Activated naive CD4-positive, alpha-beta T cell treated with anti-CD3 and anti-CD28 coated beads, Interleukin-2, amount 50 U/mL, for 16 hours (primary cell): ENCODE measurements around the gene DEGS2.

Experiments
- DNase-seq: peaks from one replicate; pipeline ENCODE4 v3.0.0-alpha.2; 2020

DEGS2 gene

DNA sequence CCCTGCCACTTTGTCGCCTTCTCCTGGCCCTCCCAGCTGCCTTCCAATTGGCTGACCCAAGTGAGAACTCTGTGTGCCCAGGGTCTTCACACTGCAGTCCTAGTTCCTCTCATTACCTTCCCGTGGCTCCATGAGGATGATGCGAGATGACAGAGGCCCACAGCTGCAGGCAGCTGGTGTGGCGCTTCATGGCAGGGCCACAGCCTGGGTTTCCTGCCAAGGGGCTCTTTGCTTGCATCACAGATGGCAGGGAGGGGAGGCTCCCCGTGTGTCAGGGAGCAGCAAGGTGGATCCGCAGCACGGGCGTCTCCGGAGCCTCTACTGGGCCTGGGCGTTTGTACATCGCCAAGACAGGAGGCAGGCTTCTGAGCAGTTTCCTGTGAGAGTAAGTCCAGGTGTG is 28.9 kb downstream of the DEGS2 start:
- no peak for DNase-seq

DNA sequence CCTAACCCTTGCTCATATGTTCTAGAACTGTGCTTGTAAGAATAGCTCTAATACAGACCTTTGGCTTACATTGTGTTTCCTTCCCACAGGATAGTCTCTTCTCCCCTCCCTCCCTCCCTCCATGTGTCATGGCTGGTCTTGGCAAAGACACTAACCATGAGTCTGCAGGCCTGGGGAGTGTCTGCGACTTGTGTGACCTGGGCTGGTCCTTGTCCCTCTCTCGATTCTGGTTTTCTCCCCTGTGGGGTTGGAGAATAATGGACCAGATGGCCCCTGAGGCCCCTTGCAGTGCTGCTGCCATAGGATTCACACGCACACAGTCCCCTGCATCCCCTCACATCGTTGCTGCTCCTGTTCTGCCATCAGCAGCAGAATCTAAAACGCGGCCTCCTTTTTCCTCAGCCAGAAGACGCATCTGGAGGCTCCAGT is 30.3 kb downstream of the DEGS2 start:
- DNase-seq, result no peak

DNA sequence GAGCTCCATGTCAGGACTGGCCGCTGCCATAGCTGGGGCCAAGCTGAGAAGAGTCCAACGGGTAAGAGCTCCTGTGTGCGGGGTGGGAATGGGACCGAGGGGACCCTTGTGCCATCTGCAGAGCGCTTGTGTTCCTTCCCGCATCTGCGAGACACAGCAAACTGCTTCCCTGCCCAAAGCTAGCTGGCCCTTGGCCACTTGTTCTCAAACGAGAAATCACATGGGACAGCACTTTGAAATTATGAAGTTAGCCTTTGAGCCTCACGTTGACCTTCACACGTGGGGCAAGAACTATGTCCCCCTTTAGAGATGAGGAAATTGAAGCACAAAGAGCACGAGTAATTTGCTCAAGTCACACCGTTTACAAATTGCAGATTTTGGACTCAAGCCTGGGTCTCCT is 30.8 kb downstream of the DEGS2 start:
- DNase-seq, result no peak

DNA sequence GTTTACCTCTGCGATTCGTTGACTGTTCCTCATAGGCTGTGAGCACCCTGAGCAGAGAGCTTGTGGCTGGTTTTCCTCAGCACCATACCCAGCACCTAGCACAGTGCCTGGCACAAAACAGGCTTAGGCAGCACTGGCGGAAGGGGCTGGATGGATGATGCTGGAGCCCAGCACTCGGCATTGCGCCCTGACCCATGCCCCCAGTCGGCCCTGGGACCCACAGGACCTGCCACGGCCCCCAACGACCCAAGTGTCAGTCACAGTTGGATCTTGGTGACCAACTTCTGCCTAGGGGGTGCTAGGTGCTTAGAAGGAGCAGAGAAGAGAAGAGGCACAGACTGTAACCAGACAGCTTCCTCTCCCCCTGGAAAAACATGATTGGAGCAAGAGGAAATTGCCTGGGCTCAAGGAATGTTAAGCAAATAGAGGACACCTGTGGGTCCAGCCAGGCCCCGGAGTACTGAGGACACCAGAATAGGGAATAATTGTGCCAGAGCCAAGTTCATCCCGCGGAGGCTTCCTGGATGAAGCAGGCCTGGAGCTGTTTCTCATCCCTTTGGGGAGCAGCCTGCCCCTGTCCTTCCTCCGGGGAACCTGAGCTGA is 31.5 kb downstream of the DEGS2 start:
- DNase-seq, result no peak

DNA sequence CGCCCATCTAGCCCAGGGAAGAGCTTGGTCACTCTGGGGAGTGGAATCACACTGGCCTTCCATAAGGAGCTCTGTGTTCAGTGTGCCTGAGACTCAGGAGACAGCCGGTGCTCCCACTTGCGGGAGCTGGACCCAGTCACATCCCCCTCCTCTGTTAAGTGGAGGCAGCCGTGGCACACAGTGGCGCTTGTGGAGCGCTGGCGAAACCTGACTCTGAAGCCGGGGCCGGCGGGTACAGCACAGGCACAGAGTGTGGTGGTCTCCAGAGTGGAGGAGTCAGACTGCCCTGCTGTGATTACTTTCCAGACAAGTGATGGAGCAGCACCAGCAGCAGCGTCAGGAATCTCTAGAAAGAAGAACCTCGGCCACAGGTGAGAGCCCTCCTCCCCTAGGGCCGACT is 33.0 kb downstream of the DEGS2 start:
- no peak for DNase-seq

DNA sequence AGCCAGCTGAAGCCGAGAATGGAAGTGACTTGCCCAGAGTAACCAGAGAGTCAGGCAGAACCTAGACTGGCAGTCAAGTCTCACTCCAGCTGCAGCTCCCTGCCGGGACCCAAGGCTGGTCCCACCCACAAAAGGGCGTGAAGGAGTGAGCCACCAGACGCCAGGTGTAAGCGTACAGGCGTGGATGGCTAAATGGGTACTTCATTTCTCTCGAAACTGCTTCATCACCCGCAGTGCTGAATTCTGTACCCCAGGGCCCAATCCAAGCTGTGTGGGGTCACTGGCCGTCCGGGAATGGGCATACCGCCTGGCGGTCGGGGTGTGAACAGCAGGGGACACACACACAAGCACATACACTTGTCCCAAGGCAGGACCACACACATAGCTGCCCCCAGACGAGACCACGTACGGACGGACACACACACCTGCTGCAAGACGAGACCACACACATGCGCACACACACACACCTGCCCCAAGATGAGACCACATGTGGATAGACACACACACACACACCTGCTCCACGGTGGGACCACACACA is 34.8 kb downstream of the DEGS2 start:
- no peak for DNase-seq

DNA sequence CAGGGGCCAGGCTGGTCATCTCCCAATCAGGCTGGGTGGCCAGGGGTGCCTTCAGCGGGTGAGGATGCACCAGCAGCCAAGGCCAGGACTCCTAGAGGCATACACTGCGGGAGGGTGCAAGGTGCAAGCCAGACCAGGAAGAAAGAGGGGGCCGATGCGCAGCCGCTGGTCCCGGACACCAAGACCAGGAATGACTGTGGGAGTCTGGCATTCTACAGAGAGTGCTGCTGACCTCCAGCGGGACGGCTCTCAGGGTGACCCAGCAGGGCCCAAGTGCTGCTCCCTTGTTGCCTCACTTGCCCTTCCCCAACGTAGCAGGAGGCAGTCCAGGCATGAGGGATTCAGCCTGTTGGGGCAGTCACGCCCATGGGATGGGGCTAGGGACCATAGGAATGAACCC is 35.8 kb downstream of the DEGS2 start:
- DNase-seq, result no peak

DNA sequence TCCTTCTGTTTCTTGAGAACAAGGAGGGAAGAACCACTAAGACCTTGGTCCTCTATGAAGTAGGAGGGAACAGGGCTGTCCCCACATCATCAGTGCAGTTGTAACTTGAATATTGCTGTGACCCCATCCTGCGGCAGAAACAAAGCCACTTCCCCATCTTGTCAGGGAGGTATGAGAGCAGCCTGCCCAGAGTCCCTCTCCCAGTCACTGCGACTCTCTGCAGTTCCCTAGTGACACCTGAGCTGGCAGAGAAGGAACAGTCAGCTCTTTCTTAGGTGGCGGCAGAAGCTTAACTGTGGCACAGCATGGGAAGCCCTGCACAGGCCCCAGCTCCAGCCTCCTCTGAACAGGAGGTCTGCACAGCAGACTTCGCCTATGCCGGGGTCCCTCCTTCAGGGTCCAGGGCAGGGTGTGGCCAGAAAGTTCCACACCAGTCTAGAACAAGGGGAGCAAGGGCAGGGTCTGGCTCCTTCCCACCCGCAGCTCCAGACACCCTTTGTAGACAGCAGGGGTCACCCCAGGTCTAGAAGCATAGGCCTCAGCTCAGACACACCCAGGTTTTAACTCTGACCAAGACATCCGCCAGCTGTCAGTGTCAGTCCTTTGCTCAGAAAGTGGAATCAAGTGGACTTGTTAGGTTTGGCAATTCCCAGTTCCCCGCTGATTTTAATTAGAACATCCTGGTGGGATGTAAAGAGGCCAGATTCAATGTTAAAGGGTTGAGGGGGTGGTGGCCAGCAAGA is 36.8 kb downstream of the DEGS2 start:
- DNase-seq, result no peak

DNA sequence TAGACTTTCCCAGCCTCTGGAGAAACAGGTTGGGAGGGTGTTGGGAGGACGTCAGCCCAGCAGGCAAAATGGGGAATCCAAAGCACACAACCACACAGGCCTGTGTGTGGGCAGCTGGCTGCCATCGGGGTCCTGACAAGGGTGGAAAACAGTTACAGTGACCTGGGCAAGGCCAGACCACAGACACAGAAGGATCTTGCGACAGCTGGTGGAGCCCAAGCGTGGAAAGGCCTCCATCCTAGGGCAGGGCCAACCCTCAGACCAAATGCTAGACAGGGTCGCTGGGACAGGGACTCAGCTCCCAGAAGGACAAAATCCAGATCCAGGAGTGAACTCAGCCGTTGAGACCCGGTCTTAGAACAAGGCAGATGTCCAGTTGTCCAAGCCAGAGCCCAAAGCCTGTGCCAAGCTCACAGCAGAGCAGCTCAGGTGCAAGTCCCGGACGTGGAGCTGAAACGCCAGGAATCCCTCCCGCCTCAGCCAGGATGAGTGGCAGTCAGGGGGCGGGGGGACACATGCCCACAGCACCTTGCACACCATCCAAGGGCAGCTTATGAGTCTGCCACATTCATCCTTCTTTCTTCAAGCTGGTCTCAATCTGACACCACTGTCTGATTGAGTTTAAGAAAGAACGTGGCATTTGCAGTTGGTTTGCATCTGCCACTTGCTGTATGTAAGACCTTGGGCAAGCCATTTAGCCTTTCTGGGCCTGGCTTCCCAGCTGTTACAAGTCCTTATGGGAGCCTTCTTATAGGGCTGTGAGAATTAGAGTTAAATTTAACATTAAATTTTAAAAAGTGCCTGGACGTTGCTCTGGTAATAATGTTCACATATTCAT is 37.6 kb downstream of the DEGS2 start:
- DNase-seq, result no peak

DNA sequence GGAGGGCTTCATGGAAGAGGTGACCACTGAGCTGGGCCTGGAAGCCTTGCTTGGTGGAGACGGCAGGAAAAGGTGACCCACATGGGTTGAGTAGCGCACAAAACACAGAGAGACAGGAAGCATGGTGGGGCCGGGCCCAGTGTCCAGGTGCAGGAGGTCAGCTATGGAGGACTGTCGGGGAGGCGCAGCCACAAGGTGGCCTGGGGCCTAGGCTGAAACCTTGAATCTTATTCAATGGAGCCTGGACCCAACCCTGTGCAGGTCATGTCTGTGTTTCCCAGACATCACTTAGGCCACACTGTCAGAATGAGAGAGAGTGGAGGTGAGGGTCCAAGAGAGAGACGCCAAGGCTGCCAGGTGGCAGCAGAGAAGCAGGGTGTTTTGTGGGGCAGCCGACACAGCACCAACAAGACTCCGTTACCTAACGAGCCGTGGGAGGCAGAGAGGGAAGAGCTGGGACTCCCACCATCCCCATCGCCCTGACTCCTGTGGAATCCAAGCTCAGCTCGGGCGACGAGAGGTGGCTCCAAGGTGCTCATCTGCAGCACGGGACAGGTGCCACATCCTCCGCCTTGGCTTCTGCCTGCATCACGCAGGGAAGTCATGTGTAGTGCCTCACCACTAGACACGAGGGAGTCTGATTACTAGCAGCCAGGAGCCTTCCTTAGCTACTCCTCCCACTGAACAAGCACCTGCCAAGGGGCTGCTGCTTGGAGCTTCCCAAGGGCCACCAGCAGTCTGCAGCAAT is 38.7 kb downstream of the DEGS2 start:
- no peak for DNase-seq

DNA sequence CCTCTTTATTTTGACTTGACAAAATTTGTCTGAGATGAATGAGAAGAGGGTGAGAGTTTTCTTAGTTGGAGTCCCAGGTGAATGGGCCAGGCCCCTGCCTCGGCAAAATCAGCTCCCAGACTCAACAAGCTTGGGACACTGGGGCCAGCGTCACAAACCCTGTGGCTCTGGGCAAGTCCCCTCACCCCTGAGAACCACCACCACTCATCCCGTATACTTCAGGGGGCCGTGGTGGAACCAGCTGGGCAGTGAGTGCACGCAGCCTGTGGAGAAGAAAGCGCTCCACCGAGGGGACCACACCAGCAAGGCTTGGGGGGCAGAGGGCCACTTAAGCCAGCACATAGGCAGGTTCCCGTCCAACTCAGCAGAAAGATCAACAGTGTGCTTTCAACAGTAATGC is 40.2 kb downstream of the DEGS2 start:
- no peak for DNase-seq

DNA sequence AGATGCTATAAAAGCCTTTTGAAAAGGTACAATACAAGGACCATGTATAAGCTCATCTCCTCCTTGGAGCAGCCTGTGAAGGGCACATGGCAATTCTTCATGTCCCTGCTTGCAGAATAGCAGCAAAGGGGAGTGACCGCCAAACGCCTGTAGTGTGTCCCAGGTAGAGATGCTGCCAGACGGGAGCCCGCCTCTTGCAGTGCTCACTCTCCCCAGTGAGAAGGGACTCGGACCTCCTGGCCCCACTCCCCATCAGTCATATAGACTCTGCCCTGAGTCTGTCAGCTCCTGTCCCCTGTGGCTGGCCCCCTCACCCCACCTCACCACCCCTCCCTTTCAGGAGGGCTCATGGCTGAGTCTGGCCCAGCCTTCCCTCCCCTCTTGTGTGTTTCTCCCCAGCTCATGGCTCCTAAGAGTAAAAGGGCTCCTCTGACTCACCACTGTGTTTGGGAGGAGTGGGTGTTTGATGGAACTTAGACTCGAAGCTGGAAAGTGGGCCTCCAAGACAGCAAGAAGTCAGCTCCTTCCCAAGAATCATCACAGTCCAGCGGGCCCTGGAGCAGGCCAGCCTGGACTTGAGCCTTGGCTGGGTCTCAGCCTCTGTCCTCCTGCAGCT is 40.9 kb downstream of the DEGS2 start:
- DNase-seq, result no peak

DNA sequence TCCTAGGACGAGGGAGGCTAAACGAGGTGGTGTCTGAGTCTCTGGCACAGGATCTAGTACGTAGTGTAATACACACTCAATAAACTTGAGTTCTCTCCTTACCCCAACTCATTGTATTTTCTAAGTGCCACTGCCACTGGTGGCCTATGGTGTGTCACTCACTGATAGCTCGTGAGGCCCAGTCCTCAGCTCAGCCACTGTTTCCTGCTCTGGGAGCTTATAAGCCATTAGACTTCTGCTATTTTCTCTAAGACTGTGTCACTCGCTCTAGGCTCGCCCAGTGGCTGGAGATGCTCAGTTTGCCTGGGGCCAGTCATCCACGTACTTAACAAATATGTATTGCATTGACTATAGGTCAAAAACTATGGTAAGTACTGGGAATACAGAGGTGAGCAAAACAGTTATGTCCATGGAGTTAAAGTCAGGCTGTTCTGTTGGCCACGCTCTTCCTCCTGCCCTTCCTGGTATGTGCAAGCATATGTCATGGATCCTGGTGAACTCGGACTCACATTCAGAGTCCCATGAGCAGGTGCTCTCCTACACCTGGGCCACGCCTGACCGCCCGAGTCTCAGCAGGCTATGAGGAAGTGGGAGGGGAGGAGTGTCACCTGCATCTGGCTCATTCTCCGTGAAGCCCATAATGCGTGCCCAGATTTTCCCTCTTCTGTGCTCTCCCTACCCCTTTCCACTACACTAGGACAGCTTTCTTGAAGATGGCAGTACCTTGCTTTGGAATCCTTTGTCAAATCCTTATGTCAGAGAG is 41.6 kb downstream of the DEGS2 start:
- no peak for DNase-seq

DNA sequence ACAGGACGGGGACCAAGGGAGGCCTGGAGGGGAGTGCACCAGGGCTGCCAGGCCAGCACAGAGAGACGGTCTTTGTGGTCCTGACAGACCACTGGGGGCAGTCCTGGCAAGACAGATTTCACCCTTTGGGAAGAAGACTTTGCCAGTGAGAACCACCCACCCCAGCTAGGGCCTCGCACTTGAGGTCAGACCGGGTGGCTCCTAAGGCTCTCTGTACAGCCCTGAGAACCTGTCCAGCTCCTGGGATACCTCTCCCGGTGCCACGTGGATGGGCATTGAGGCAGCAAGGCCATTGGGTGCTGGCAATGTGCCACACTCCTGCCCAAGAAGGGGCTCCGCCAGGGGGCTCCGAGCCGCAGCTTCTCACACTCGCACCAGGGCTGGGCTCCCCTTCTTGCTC is 42.4 kb downstream of the DEGS2 start:
- DNase-seq, result no peak

DNA sequence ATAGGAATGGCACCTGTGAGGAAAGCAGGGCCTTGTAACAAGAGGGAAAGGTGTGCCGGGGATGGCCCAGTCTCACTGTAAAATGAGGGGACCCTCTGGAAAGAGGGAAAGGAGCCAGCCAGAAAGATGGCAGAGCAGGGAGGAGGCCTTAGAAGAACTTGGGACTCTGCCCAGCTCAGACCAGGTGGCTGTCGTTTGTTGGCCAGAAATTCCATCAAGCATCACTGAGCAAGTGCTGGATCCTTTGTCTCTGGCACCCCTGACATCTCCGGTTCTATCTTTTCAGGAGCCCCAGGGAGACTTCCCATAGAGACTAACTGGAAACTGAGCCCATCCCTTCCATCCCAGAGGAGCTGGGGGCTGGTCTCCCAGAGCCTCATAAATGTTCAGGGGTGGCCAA is 43.3 kb downstream of the DEGS2 start:
- DNase-seq, result no peak

DNA sequence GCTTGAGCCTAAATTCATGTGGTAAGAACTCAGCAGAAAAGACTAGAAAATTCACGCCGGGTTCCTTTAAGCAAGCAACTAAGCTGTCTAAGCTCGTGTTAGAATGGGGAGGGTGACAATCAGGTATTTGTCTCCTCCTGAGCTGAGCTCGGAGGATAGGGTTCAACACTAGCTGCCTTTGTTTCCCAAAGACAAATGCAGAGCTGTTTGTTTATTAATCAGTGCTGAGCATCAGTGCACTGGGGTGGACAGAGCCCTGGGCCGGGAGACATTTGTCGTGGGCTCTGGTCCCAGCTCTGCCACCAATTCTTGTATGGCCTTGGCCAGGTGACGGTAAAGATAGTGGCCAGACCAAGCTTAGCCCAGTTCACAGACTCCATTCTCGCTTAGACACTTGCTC is 43.7 kb downstream of the DEGS2 start:
- no peak for DNase-seq

DNA sequence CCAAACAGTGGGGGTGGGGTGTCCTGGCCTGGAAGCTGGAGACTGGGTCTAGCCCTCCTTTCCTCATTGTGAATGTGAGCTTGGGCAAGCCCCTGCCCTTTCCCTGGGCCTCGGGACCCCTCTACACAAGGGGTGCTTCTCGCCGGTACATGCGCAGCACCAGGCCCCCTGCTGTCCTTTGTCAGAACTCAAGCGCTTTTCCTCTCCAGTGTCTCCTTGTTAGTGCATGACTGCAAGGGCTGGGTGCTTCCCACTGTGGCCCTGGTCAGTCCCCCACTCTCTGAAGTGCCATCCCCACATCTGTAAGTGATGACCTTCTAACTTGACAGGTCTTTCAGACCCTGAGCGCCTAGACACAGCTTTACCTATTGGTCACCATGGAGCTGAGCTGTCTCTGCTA is 44.2 kb downstream of the DEGS2 start:
- no peak for DNase-seq

DNA sequence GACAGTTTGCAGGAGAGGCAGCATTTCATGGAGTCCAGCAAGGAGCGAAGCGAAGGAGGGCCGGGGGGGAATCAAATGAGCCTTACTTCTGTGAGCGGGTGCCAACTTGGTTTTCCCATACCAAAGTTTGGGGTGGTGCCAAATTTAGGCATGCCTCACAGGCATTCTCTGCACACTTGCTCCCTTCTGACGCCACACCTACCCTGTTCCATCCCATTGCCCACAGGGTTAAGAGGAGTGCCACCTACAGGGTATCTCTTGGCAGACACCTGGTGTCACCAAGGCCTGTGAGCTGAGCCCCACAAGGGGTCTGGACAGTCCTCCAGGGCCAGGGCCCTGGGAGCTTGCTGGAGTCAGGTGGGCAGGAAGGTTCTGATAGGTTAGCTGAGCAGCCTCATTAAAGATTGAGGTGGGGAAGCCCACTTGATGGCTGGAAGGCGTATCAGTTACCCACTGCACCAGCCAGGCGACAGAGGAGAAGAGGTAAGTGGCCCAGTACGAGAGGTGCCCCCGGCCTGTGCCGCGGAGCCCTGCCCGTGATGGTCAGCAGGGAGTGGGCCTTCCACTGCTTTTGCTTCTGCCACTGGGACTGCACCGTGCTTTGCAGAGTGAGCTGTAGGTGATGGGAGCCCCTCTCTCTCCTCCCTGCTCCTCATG is 45.2 kb downstream of the DEGS2 start:
- DNase-seq, result no peak

DNA sequence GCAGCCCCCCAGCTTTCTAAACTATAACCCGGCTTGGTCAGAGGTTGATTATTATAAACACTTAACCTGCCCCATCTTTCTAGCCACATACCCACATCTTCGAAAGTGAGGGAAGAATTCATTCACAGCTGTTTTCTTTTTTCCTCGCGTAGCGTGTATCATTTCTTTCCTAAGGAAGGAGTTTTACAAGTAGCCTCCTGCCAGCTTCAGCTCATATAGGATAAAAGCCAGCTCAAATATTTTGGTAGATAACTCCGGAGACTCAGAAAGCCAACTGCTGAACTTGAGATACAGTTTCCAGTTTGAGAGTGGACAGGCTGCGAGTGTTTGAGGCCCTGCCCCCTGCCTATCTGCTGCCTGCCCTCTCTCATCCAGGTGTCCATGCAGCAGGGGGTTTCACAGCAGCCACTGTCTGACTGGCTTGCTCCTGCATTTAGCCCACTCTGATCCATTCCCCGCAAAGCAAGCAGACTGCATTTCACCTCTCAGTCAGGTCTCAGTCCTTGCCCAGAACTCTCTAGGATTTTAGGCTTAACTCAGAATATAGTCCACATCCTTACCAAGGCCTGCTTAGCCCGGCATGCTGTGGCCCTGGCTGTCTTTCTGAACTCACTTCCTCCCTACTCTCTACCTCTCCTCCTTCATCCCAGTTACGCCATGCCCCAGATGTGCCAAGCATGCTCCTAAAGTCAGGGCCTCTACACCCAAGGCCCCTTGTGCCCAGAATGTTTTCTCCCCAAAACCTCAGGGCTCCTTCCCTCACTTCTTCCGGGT is 47.3 kb downstream of the DEGS2 start:
- no peak for DNase-seq

DNA sequence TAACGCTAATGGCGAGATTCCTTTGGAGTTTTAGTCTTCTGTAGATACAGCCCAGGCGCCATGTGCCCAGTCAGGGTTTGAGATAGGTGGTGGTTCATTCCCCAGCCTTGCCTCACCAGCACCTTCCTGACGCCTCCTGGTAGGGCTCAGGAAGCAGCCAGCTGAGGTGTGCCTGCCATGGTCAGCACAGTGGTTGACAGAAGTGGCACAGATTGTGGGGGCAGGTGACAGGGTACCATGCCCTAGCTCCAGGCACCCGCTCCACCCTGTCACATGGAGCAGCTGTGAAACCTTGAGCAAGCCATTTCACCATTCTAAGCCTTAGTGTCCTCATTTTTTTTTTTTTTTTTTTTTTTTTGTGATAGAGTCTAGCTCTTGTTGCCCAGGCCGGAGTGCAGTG is 48.6 kb downstream of the DEGS2 start:
- no peak for DNase-seq

DNA sequence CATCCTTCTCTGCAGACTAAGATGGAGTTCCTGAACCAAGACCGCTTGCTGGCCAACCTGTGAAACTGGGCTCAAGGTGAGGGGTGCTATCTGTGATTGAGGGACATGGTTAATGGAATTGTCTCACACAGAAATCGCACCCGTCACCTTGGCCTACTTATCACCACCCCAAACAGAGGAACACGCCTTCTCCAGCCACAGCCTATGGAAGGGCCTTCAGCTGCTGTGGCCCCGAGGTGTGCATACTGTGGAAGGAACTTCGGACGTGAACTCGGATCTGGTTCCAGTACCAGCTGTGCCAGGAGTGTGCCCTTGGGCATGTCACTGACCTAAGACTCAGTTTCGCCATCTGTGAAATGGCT is 49.9 kb downstream of the DEGS2 start:
- DNase-seq, result no peak
